Measurements from ENCODE around the gene SOX6. TPM values are rescaled to one million over a fixed set of nuclear protein-coding genes. Genes with fewer than 3 reads are reported as not detected.
A peak's percentile ranks its signal among the peaks of the same experiment; 100 is the strongest.

The SOX6 gene
- total and polyA plus RNA-seq, 2 of the 13 experiments (the other 11 are each of a cell fraction or from before 2014, with no cell fraction given) = 2.6 to 11.2 TPM

DNA sequence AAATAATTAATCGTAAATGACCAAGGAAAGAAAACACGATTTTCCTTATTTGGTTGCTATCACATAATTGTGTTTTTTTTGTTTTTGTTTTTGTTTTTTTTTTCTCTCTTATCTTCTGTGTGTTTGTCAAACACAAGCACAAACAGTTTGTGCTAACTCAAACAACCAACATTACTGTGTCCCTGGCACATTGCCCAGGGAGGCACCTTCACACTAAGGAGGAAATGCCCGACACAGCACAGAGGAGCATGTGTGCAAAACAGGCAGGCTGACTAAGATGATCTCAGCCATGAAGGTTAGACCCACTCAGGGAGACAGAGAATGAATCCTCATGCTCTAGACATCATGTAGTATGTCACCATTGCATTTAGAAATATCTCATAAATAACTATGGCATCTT lies 130.1 kb downstream of the SOX6 start (continued):
- TF ChIP-seq, protein P1, sequence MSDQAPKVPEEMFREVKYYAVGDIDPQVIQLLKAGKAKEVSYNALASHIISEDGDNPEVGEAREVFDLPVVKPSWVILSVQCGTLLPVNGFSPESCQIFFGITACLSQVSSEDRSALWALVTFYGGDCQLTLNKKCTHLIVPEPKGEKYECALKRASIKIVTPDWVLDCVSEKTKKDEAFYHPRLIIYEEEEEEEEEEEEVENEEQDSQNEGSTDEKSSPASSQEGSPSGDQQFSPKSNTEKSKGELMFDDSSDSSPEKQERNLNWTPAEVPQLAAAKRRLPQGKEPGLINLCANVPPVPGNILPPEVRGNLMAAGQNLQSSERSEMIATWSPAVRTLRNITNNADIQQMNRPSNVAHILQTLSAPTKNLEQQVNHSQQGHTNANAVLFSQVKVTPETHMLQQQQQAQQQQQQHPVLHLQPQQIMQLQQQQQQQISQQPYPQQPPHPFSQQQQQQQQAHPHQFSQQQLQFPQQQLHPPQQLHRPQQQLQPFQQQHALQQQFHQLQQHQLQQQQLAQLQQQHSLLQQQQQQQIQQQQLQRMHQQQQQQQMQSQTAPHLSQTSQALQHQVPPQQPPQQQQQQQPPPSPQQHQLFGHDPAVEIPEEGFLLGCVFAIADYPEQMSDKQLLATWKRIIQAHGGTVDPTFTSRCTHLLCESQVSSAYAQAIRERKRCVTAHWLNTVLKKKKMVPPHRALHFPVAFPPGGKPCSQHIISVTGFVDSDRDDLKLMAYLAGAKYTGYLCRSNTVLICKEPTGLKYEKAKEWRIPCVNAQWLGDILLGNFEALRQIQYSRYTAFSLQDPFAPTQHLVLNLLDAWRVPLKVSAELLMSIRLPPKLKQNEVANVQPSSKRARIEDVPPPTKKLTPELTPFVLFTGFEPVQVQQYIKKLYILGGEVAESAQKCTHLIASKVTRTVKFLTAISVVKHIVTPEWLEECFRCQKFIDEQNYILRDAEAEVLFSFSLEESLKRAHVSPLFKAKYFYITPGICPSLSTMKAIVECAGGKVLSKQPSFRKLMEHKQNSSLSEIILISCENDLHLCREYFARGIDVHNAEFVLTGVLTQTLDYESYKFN (CRISPR knock-in tag; conservative IDR thresholded peaks at IDR 0.05) = no peak; the same call in 1 of the 2 replicates
- TF ChIP-seq, protein P2, sequence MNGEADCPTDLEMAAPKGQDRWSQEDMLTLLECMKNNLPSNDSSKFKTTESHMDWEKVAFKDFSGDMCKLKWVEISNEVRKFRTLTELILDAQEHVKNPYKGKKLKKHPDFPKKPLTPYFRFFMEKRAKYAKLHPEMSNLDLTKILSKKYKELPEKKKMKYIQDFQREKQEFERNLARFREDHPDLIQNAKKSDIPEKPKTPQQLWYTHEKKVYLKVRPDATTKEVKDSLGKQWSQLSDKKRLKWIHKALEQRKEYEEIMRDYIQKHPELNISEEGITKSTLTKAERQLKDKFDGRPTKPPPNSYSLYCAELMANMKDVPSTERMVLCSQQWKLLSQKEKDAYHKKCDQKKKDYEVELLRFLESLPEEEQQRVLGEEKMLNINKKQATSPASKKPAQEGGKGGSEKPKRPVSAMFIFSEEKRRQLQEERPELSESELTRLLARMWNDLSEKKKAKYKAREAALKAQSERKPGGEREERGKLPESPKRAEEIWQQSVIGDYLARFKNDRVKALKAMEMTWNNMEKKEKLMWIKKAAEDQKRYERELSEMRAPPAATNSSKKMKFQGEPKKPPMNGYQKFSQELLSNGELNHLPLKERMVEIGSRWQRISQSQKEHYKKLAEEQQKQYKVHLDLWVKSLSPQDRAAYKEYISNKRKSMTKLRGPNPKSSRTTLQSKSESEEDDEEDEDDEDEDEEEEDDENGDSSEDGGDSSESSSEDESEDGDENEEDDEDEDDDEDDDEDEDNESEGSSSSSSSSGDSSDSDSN (CRISPR knock-in tag; IDR thresholded peaks at IDR 0.05) = no peak
- TF ChIP-seq IRF2 (CRISPR knock-in tag; IDR thresholded peaks at IDR 0.05) (0 out of 2 replicates have a peak, but pooled peaks have one; percentile 18), ZNF782 (CRISPR knock-in tag; IDR thresholded peaks at IDR 0.05; ENCODE audit: borderline replicate concordance) (no peak), ZNF878 (CRISPR knock-in tag; IDR thresholded peaks at IDR 0.05) (0 out of 2 replicates have a peak, but pooled peaks have one; percentile 38), NBN (conservative IDR thresholded peaks at IDR 0.05) (no peak), MAFF (IDR thresholded peaks at IDR 0.05; ENCODE audit: low read depth, low read length) (peak; percentile 35; the same call in 1 of the 2 replicates), ELF3 (CRISPR knock-in tag; IDR thresholded peaks at IDR 0.05) (peak; percentile 70), ZNF224 (CRISPR knock-in tag; IDR thresholded peaks at IDR 0.05) (no peak), ZNF432 (CRISPR knock-in tag; IDR thresholded peaks at IDR 0.05; ENCODE audit: borderline replicate concordance) (no peak), HDAC2 (CRISPR knock-in tag; IDR thresholded peaks at IDR 0.05) (no peak; the same call in 1 of the 2 replicates), ZNF430 (CRISPR knock-in tag; IDR thresholded peaks at IDR 0.05) (no peak)
- TF ChIP-seq, protein P3, sequence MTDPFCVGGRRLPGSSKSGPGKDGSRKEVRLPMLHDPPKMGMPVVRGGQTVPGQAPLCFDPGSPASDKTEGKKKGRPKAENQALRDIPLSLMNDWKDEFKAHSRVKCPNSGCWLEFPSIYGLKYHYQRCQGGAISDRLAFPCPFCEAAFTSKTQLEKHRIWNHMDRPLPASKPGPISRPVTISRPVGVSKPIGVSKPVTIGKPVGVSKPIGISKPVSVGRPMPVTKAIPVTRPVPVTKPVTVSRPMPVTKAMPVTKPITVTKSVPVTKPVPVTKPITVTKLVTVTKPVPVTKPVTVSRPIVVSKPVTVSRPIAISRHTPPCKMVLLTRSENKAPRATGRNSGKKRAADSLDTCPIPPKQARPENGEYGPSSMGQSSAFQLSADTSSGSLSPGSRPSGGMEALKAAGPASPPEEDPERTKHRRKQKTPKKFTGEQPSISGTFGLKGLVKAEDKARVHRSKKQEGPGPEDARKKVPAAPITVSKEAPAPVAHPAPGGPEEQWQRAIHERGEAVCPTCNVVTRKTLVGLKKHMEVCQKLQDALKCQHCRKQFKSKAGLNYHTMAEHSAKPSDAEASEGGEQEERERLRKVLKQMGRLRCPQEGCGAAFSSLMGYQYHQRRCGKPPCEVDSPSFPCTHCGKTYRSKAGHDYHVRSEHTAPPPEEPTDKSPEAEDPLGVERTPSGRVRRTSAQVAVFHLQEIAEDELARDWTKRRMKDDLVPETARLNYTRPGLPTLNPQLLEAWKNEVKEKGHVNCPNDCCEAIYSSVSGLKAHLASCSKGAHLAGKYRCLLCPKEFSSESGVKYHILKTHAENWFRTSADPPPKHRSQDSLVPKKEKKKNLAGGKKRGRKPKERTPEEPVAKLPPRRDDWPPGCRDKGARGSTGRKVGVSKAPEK (CRISPR knock-in tag; IDR thresholded peaks at IDR 0.05; ENCODE audit: borderline replicate concordance) = no peak
- TF ChIP-seq, protein P4, sequence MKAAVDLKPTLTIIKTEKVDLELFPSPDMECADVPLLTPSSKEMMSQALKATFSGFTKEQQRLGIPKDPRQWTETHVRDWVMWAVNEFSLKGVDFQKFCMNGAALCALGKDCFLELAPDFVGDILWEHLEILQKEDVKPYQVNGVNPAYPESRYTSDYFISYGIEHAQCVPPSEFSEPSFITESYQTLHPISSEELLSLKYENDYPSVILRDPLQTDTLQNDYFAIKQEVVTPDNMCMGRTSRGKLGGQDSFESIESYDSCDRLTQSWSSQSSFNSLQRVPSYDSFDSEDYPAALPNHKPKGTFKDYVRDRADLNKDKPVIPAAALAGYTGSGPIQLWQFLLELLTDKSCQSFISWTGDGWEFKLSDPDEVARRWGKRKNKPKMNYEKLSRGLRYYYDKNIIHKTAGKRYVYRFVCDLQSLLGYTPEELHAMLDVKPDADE (CRISPR knock-in tag; IDR thresholded peaks at IDR 0.05) = no peak
- TF ChIP-seq, protein P5, sequence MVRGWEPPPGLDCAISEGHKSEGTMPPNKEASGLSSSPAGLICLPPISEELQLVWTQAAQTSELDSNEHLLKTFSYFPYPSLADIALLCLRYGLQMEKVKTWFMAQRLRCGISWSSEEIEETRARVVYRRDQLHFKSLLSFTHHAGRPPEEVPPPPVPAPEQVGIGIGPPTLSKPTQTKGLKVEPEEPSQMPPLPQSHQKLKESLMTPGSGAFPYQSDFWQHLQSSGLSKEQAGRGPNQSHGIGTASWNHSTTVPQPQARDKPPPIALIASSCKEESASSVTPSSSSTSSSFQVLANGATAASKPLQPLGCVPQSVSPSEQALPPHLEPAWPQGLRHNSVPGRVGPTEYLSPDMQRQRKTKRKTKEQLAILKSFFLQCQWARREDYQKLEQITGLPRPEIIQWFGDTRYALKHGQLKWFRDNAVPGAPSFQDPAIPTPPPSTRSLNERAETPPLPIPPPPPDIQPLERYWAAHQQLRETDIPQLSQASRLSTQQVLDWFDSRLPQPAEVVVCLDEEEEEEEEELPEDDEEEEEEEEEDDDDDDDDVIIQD (CRISPR knock-in tag; IDR thresholded peaks at IDR 0.05; ENCODE audit: low read depth) = peak; percentile 79; the same call in 1 of the 2 replicates
- TF ChIP-seq, protein P6, sequence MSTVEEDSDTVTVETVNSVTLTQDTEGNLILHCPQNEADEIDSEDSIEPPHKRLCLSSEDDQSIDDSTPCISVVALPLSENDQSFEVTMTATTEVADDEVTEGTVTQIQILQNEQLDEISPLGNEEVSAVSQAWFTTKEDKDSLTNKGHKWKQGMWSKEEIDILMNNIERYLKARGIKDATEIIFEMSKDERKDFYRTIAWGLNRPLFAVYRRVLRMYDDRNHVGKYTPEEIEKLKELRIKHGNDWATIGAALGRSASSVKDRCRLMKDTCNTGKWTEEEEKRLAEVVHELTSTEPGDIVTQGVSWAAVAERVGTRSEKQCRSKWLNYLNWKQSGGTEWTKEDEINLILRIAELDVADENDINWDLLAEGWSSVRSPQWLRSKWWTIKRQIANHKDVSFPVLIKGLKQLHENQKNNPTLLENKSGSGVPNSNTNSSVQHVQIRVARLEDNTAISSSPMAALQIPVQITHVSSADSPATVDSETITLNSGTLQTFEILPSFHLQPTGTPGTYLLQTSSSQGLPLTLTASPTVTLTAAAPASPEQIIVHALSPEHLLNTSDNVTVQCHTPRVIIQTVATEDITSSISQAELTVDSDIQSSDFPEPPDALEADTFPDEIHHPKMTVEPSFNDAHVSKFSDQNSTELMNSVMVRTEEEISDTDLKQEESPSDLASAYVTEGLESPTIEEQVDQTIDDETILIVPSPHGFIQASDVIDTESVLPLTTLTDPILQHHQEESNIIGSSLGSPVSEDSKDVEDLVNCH (CRISPR knock-in tag; IDR thresholded peaks at IDR 0.05) = no peak
